22Rv1 (cell line): ENCODE measurements around the gene UNC5C.

Experiments
- ZFX ChIP-seq: fragments of 450-650 bp; IDR thresholded peaks from 2 replicates; pipeline ENCODE4 v1.6.1; 2017; ENCODE audit warnings: antibody characterized with exemption, borderline replicate concordance
- TF ChIP-seq, protein P1 (sequence below): fragments of 450-650 bp; IDR thresholded peaks from 2 replicates; pipeline ENCODE4 v1.5.1; 2017; ENCODE audit warnings: mild to moderate bottlenecking

DNA sequence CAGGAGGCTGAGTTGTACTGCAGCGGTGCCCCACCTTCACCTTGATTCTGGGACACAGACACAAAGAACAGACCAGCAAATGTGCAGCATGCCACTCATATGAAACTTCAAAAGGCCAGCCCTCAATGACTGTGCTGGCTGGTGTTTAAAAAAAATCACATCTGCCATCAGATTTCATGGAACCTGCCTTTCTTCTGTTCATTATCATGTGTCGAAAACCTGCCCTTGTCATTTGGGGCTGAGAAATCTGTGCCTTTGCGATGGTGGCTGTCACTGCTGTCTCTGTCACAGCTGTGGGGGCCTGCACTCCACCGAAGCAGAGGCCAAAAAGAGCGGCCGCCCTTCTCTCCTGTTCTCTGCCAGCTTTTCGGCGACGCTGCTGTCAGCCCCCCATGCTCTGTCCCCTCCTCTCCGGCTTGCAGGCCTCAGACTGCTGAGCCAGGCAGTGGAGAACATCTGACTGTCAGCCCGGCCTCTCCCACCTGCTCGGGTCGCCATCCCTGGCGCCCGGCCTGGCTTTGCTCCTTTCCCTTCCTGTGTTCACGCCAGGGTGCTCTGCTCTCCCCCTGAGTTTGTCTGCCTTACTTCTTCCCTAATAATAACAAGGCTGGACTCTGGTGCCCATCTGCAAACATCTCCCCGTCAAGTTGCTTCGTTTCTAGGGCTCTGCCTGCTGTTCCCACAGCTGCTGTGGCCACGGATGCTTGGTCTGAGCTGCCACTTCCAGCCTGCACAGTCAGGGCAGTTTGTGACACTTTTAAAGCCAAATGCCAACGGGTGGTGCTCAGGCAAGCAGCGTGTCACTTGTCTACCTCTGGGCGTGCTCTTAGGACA lies 355.2 kb downstream of the UNC5C start:
- TF ChIP-seq, protein P1, sequence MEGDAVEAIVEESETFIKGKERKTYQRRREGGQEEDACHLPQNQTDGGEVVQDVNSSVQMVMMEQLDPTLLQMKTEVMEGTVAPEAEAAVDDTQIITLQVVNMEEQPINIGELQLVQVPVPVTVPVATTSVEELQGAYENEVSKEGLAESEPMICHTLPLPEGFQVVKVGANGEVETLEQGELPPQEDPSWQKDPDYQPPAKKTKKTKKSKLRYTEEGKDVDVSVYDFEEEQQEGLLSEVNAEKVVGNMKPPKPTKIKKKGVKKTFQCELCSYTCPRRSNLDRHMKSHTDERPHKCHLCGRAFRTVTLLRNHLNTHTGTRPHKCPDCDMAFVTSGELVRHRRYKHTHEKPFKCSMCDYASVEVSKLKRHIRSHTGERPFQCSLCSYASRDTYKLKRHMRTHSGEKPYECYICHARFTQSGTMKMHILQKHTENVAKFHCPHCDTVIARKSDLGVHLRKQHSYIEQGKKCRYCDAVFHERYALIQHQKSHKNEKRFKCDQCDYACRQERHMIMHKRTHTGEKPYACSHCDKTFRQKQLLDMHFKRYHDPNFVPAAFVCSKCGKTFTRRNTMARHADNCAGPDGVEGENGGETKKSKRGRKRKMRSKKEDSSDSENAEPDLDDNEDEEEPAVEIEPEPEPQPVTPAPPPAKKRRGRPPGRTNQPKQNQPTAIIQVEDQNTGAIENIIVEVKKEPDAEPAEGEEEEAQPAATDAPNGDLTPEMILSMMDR, result no peak
- TF ChIP-seq ZFX, result no peak
